WTC11 (cell line): ENCODE results near the gene ENTPD8. TPM values are rescaled to one million over a fixed set of nuclear protein-coding genes. Genes with fewer than 3 reads are reported as not detected.

Experiments used
- ATAC-seq: fragments of 200-7000 bp; cut with Tn5 transposase; 2 replicates; pipeline ENCODE4 v1.10.0; 2021; ENCODE audit warnings: mild to moderate bottlenecking, moderate library complexity
- CTCF ChIA-PET: fragments of 300-600 bp; sonication (Branson Sonifier 250); formaldehyde crosslinking; loops from one replicate; lab custom pipeline; 2021; ENCODE audit warnings: antibody characterized with exemption; lab: Charles Lee
- POLR2A ChIA-PET: fragments of 350-600 bp; sonication (Branson Sonifier 250); formaldehyde crosslinking; loops from one replicate; lab custom pipeline; 2021; ENCODE audit warnings: antibody characterized with exemption; lab: Charles Lee
- DNase-seq: peaks from one replicate; pipeline ENCODE4 v3.0.0; 2021; ENCODE audit warnings: low spot score
- H3K27ac Mint-ChIP-seq: 2 replicates; pipeline ENCODE4 v1.8.0; 2021; ENCODE audit warnings: mixed read lengths
- H3K27me3 Mint-ChIP-seq: 2 replicates; pipeline ENCODE4 v1.8.0; 2021; ENCODE audit warnings: low read depth, mild to moderate bottlenecking, moderate library complexity, mixed read lengths
- H3K36me3 Mint-ChIP-seq: 2 replicates; pipeline ENCODE4 v1.8.0; 2021; ENCODE audit warnings: mixed read lengths
- H3K4me1 Mint-ChIP-seq: 2 replicates; pipeline ENCODE4 v1.8.0; 2022; ENCODE audit warnings: mixed read lengths
- H3K4me3 Mint-ChIP-seq: 2 replicates; pipeline ENCODE4 v1.8.0; 2021; ENCODE audit warnings: mild to moderate bottlenecking, moderate library complexity, mixed read lengths
- H3K9me3 Mint-ChIP-seq: 2 replicates; pipeline ENCODE4 v1.8.0; 2021; ENCODE audit warnings: mixed read lengths
- CTCF ChIP-seq: fragments of 200-600 bp; IDR thresholded peaks from 2 replicates; pipeline ENCODE4 v1.8.0; 2022; ENCODE audit warnings: antibody characterized with exemption
- ERG ChIP-seq: fragments of 250-450 bp; sonication (Bioruptor Pico); IDR thresholded peaks from 2 replicates; pipeline ENCODE4 v1.8.0; 2021; ENCODE audit warnings: mild to moderate bottlenecking
- STAT6 ChIP-seq: sonication (generic); formaldehyde crosslinking; conservative IDR thresholded peaks from 2 replicates; pipeline ENCODE4 v1.8.1; 2023; ENCODE audit warnings: mild to moderate bottlenecking, low read depth, missing genetic modification reagents, moderate library complexity
- ZNF281 ChIP-seq: sonication (generic); formaldehyde crosslinking; IDR thresholded peaks from 2 replicates; pipeline ENCODE4 v1.8.0; 2023; ENCODE audit warnings: mild to moderate bottlenecking, missing genetic modification reagents
- ZNF416 ChIP-seq: fragments of 250-450 bp; sonication (Bioruptor Pico); IDR thresholded peaks from 2 replicates; pipeline ENCODE4 v1.9.0; 2021; ENCODE audit warnings: mild to moderate bottlenecking, inconsistent platforms
- ZNF423 ChIP-seq: fragments of 250-450 bp; sonication (Bioruptor Pico); IDR thresholded peaks from 2 replicates; pipeline ENCODE4 v2.1.2; 2022; ENCODE audit warnings: mild to moderate bottlenecking, moderate library complexity
- ZNF425 ChIP-seq: fragments of 250-450 bp; sonication (Bioruptor Pico); conservative IDR thresholded peaks from 2 replicates; pipeline ENCODE4 v1.9.0; 2021; ENCODE audit warnings: mild to moderate bottlenecking
- ZNF512 ChIP-seq: sonication (generic); formaldehyde crosslinking; IDR thresholded peaks from 2 replicates; pipeline ENCODE4 v1.8.1; 2022; ENCODE audit warnings: missing genetic modification reagents, borderline replicate concordance
- ZNF532 ChIP-seq: fragments of 250-450 bp; sonication (Bioruptor Pico); IDR thresholded peaks from 2 replicates; pipeline ENCODE4 v1.9.0; 2021; ENCODE audit warnings: mild to moderate bottlenecking, borderline replicate concordance
- total RNA-seq: library from RNA; stranded (reverse); gene quantifications from 3 replicates; pipeline ENCODE4 v1.2.3, GENCODE V29; 2021

Gene ENTPD8
- total RNA-seq, 1 experiment from 2014 or later: 2.3 TPM

GRCh38 chr9:137408651-137409405 lies 32.3 kb downstream of the ENTPD8 start:
- CTCF ChIA-PET: interaction anchor here (0.6 to 2.3 kb wide), 7 partner anchors 14 to 245 kb away, joined by 3 to 8 read pairs (median 6); partner anchors contain the start of genes ENTPD8, EXD3, NOXA1 and NRARP
- Mint-ChIP-seq H3K27me3 (peaks cover 5% of the 10 kb centered on the region; the same call in 1 of the 2 replicates), H3K9me3 (no peaks in the 10 kb centered on the region), H3K36me3 (no peaks in the 10 kb centered on the region), H3K4me1 (no peaks in the 10 kb centered on the region), H3K27ac (no peak overlapping the region; the same call in 1 of the 2 replicates), H3K4me3 (no peak overlapping the region)
- POLR2A ChIA-PET: no interaction called here
- TF ChIP-seq CTCF (no peak), ERG (CRISPR knock-in tag) (no peak), ZNF425 (CRISPR knock-in tag) (no peak), ZNF512 (CRISPR knock-in tag) (no peak), ZNF416 (CRISPR knock-in tag) (no peak), ZNF423 (CRISPR knock-in tag) (no peak), STAT6 (CRISPR knock-in tag) (no peak), ZNF532 (CRISPR knock-in tag) (no peak), ZNF281 (no peak)
- ATAC-seq (no peak), DNase-seq (no peak)
